Trophoblast cell (in vitro differentiated cells and primary cell): Measurements from ENCODE around the gene CORO1A.

Source experiments
- DNase-seq, 2 donors: peaks; one replicate each; pipeline ENCODE4 v3.0.0-alpha.2; 2016
- H2AFZ ChIP-seq: 2 replicates; pipeline ENCODE4 v1.6.1; 2013; ENCODE audit warnings: low read length, moderate library complexity, mild to moderate bottlenecking; ENCODE audit not compliant: insufficient read depth, poor library complexity
- H2AK5ac ChIP-seq: 2 replicates; pipeline ENCODE4 v1.6.1; 2013; ENCODE audit warnings: mild to moderate bottlenecking, low read length
- H2BK120ac ChIP-seq: 2 replicates; pipeline ENCODE4 v1.6.1; 2013; ENCODE audit warnings: low read length, mild to moderate bottlenecking, moderate library complexity; ENCODE audit not compliant: insufficient read depth, poor library complexity
- H2BK12ac ChIP-seq: 2 replicates; pipeline ENCODE4 v1.6.1; 2013; ENCODE audit warnings: mild to moderate bottlenecking, low read length, moderate library complexity
- H2BK5ac ChIP-seq: 2 replicates; pipeline ENCODE4 v1.6.1; 2013; ENCODE audit warnings: low read length, low read depth, moderate library complexity, mild to moderate bottlenecking; ENCODE audit not compliant: poor library complexity
- H3K14ac ChIP-seq: 2 replicates; pipeline ENCODE4 v1.6.1; 2013; ENCODE audit warnings: mild to moderate bottlenecking, low read length
- H3K18ac ChIP-seq: 2 replicates; pipeline ENCODE4 v1.6.1; 2013; ENCODE audit warnings: mild to moderate bottlenecking, low read length
- H3K23ac ChIP-seq: 2 replicates; pipeline ENCODE4 v1.6.1; 2013; ENCODE audit warnings: low read length
- H3K27ac ChIP-seq: 2 replicates; pipeline ENCODE4 v1.5.1; 2013; ENCODE audit warnings: low read depth, mild to moderate bottlenecking, inconsistent platforms, low read length, moderate library complexity
- H3K27me3 ChIP-seq: 2 replicates; pipeline ENCODE4 v1.6.1; 2013; ENCODE audit warnings: inconsistent platforms, mild to moderate bottlenecking, low read length, moderate library complexity; ENCODE audit not compliant: insufficient read depth
- H3K36me3 ChIP-seq, 2 experiments: 1 replicate in 1 of 2; 2 replicates in 1 of 2; pipeline ENCODE4 v1.6.1; 2013; ENCODE audit warnings: low read length in 2 of 2, mild to moderate bottlenecking in 2 of 2, moderate library complexity in 1 of 2; ENCODE audit not compliant: insufficient read depth in 2 of 2, control insufficient read depth in 1 of 2
- H3K4ac ChIP-seq: 2 replicates; pipeline ENCODE4 v1.6.1; 2013; ENCODE audit warnings: low read depth, mild to moderate bottlenecking, low read length, moderate library complexity
- H3K4me1 ChIP-seq, 2 experiments: 1 replicate in 1 of 2; 2 replicates in 1 of 2; pipeline ENCODE4 v1.6.1; 2013; ENCODE audit warnings: low read length in 2 of 2, mild to moderate bottlenecking in 2 of 2, moderate library complexity in 1 of 2; ENCODE audit not compliant: insufficient read depth in 2 of 2, control insufficient read depth in 1 of 2
- H3K4me2 ChIP-seq: 2 replicates; pipeline ENCODE4 v1.6.1; 2013; ENCODE audit warnings: inconsistent platforms, mild to moderate bottlenecking, low read length, moderate library complexity
- H3K4me3 ChIP-seq: 2 replicates; pipeline ENCODE4 v1.5.1; 2013; ENCODE audit warnings: mild to moderate bottlenecking, low read depth, low read length, inconsistent platforms
- H3K79me1 ChIP-seq: one replicate; pipeline ENCODE4 v1.6.1; 2013; ENCODE audit warnings: low read length
- H3K79me2 ChIP-seq: 2 replicates; pipeline ENCODE4 v1.6.1; 2013; ENCODE audit warnings: low read length, mild to moderate bottlenecking; ENCODE audit not compliant: control insufficient read depth, insufficient read depth, poor library complexity
- H3K9ac ChIP-seq: 2 replicates; pipeline ENCODE4 v1.6.1; 2013; ENCODE audit warnings: mild to moderate bottlenecking, low read length
- H3K9me3 ChIP-seq: 2 replicates; pipeline ENCODE4 v1.6.1; 2013; ENCODE audit warnings: low read depth, mild to moderate bottlenecking, control low read depth, inconsistent platforms, low read length; ENCODE audit not compliant: insufficient read depth
- H4K12ac ChIP-seq: 2 replicates; pipeline ENCODE4 v1.6.1; 2013; ENCODE audit warnings: low read depth, mild to moderate bottlenecking, low read length, moderate library complexity
- H4K8ac ChIP-seq: 2 replicates; pipeline ENCODE4 v1.6.1; 2013; ENCODE audit warnings: low read depth, mild to moderate bottlenecking, low read length, moderate library complexity
- H4K91ac ChIP-seq: one replicate; pipeline ENCODE4 v1.6.1; 2013; ENCODE audit warnings: low read depth, mild to moderate bottlenecking, low read length, moderate library complexity
- WGBS: extraction: QIAGEN DNeasy Blood & Tissue Kit; methylation state at CpG from one replicate; pipeline ENCODE4 v1.1.7; 2013; ENCODE audit warnings: missing lambda C conversion rate; ENCODE audit not compliant: insufficient read length, insufficient coverage; ENCODE audit errors: extremely low coverage; 5-methylcytosine and 5-hydroxymethylcytosine counted together

The CORO1A gene

GRCh38 chr16:30141750-30142149 lies 41.7 kb upstream of the CORO1A start:
- Histone ChIP-seq H4K12ac (no peak overlapping the region), H3K4me2 (no peak overlapping the region), H2AK5ac (no peak overlapping the region), H3K23ac (no peak overlapping the region), H3K4me3 (no peak overlapping the region), H3K4ac (no peak overlapping the region), H3K27ac (no peak overlapping the region), H3K4me1 (no peaks in the 10 kb centered on the region), H3K9ac (no peak overlapping the region), H4K8ac (no peak overlapping the region), H2BK12ac (no peak overlapping the region), H2BK120ac (no peak overlapping the region), H3K14ac (no peak overlapping the region), H3K9me3 (no peaks in the 10 kb centered on the region), H2BK5ac (no peak overlapping the region), H3K36me3 (no peaks in the 10 kb centered on the region), H3K79me2 (no peaks in the 10 kb centered on the region), H2AFZ (no peak overlapping the region), H4K91ac (no peak overlapping the region), H3K27me3 (no peaks in the 10 kb centered on the region), H3K79me1 (no peaks in the 10 kb centered on the region), H3K18ac (no peak overlapping the region)
- no CpG with 5 or more reads among the region's 2 CpGs for WGBS
- no peak for DNase-seq

- Histone ChIP-seq H3K79me1 (no peaks in the 10 kb centered on the region), H2BK120ac (no peak overlapping the region), H2BK5ac (no peak overlapping the region), H2AK5ac (no peak overlapping the region), H4K12ac (no peak overlapping the region), H3K4me1 (no peaks in the 10 kb centered on the region), H3K14ac (no peak overlapping the region), H3K27me3 (no peaks in the 10 kb centered on the region), H3K79me2 (no peaks in the 10 kb centered on the region), H4K8ac (no peak overlapping the region), H3K9me3 (no peaks in the 10 kb centered on the region), H3K18ac (no peak overlapping the region), H2BK12ac (no peak overlapping the region), H3K4me3 (no peak overlapping the region), H3K4me2 (no peak overlapping the region), H2AFZ (no peak overlapping the region), H3K23ac (no peak overlapping the region), H4K91ac (no peak overlapping the region), H3K27ac (no peak overlapping the region), H3K4ac (no peak overlapping the region), H3K9ac (no peak overlapping the region), H3K36me3 (no peaks in the 10 kb centered on the region)
- DNase-seq = peak; percentile 44 to 63
- WGBS = no CpG with 5 or more reads among the region's 13 CpGs
These were observed 40.6 kb upstream of the CORO1A start for GRCh38 chr16:30142672-30143346.

GRCh38 chr16:30143347-30143702 lies 40.1 kb upstream of the CORO1A start:
- Histone ChIP-seq H3K27ac (no peak overlapping the region), H4K12ac (no peak overlapping the region), H2BK12ac (no peak overlapping the region), H3K4me3 (no peak overlapping the region), H3K36me3 (no peaks in the 10 kb centered on the region), H2BK120ac (no peak overlapping the region), H4K8ac (no peak overlapping the region), H2BK5ac (no peak overlapping the region), H3K4me1 (no peaks in the 10 kb centered on the region), H3K14ac (no peak overlapping the region), H3K9me3 (no peaks in the 10 kb centered on the region), H3K79me1 (no peaks in the 10 kb centered on the region), H3K18ac (no peak overlapping the region), H2AFZ (no peak overlapping the region), H3K23ac (no peak overlapping the region), H3K4ac (no peak overlapping the region), H3K27me3 (no peaks in the 10 kb centered on the region), H3K4me2 (no peak overlapping the region), H3K79me2 (no peaks in the 10 kb centered on the region), H2AK5ac (no peak overlapping the region), H4K91ac (no peak overlapping the region), H3K9ac (no peak overlapping the region)
- DNase-seq = no peak
- no CpG with 5 or more reads among the region's 2 CpGs for WGBS

- H3K18ac ChIP-seq = no peak overlapping the region
- no peak overlapping the region for H3K23ac ChIP-seq
These were observed 39.4 kb upstream of the CORO1A start for GRCh38 chr16:30144017-30144416.

More at GRCh38 chr16:30144017-30144416, 39.4 kb upstream of the CORO1A start:
- no peaks in the 10 kb centered on the region for H3K79me1 ChIP-seq
- no peaks in the 10 kb centered on the region for H3K4me1 ChIP-seq
- no peak for DNase-seq
- no peak overlapping the region for H2AK5ac ChIP-seq
- H3K79me2 ChIP-seq = no peaks in the 10 kb centered on the region
- H3K36me3 ChIP-seq = no peaks in the 10 kb centered on the region
- H2BK5ac ChIP-seq = no peak overlapping the region
- H3K9ac ChIP-seq = no peak overlapping the region
- H4K8ac ChIP-seq = no peak overlapping the region
- H2BK12ac ChIP-seq = no peak overlapping the region
- no peak overlapping the region for H3K4me3 ChIP-seq
- no peak overlapping the region for H3K4ac ChIP-seq
- no peaks in the 10 kb centered on the region for H3K27me3 ChIP-seq
- no peak overlapping the region for H2BK120ac ChIP-seq
- H3K4me2 ChIP-seq = no peak overlapping the region
- peaks cover 3% of the 10 kb centered on the region for H3K9me3 ChIP-seq
- H4K12ac ChIP-seq = no peak overlapping the region
- H4K91ac ChIP-seq = no peak overlapping the region
- H3K14ac ChIP-seq = no peak overlapping the region
- H2AFZ ChIP-seq = no peak overlapping the region
- no peak overlapping the region for H3K27ac ChIP-seq
